ENCODE measurements around the gene C6orf132.

DNA sequence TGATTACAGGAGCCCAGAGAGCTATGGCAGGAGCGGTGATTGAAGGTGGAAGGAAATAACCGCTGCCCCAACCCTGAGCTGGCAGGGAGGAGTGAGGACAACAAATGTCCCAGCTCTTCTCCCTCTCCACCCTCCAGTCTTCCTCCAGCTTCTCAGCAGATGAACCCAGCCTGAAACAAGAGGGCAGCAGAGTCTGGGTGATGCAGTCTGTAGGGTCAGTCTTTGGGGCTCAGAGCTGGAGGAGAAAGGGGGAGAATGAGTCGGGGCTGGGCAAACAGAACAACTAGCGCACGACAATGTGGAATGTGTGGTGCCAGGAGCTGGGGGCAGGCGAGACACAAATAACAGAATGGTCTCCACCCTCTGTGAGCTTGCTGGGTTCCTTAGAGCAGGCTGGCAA is 26.2 kb upstream of the C6orf132 start:
- no peak for TF ChIP-seq EZH2 (IDR thresholded peaks at IDR 0.05; ENCODE audit: borderline replicate concordance, low read length)
- no peak for TF ChIP-seq CTCF (IDR thresholded peaks at IDR 0.05; ENCODE audit: low read length)

Measured in OCI-LY1 (cell line).